ENCODE measurements around the gene MKI67.
"Not testable (repeated sequence)": the region's sequence is repeated elsewhere in the genome, so short reads cannot be mapped to it uniquely, and the experiment has no call there.

The MKI67 gene

GRCh38 chr10:128125944-128126764, at the start of gene MKI67:
Gene MKI67, minus strand, starts transcription at chr10:128126423. Its CDS starts 756 bp downstream, at chr10:128125667.
- DNase-seq (ENCODE audit: low read depth): peak; percentile 84

- DNase-seq (ENCODE audit: low read depth): no peak
These were observed 48.6 kb upstream of the MKI67 start for GRCh38 chr10:128174581-128175559.

- DNase-seq (ENCODE audit: low read depth): no peak
These were observed 47.2 kb upstream of the MKI67 start for GRCh38 chr10:128173386-128173785.

GRCh38 chr10:128172756-128173155, 46.5 kb upstream of the MKI67 start:
- DNase-seq (ENCODE audit: low read depth): no peak

GRCh38 chr10:128169811-128170379, 43.7 kb upstream of the MKI67 start:
- no peak for DNase-seq (ENCODE audit: low read depth)

- no peak for DNase-seq (ENCODE audit: low read depth)
These were observed 41.8 kb upstream of the MKI67 start for GRCh38 chr10:128167926-128168520.

- DNase-seq (ENCODE audit: low read depth): not testable (repeated sequence)
These were observed 40.9 kb upstream of the MKI67 start for GRCh38 chr10:128167123-128167522.

GRCh38 chr10:128166151-128166550, 39.9 kb upstream of the MKI67 start:
- no peak for DNase-seq (ENCODE audit: low read depth)

- DNase-seq (ENCODE audit: low read depth): no peak
These were observed 39.3 kb upstream of the MKI67 start for GRCh38 chr10:128165536-128165935.

- DNase-seq (ENCODE audit: low read depth): no peak
These were observed 37.5 kb upstream of the MKI67 start for GRCh38 chr10:128163701-128164100.

- DNase-seq (ENCODE audit: low read depth): no peak
These were observed 34.8 kb upstream of the MKI67 start for GRCh38 chr10:128161031-128161430.

- no peak for DNase-seq (ENCODE audit: low read depth)
These were observed 34.1 kb upstream of the MKI67 start for GRCh38 chr10:128160297-128160711.

- no peak for DNase-seq (ENCODE audit: low read depth)
These were observed 32.0 kb upstream of the MKI67 start for GRCh38 chr10:128158021-128158795.

GRCh38 chr10:128156999-128157755, 31.0 kb upstream of the MKI67 start:
- DNase-seq (ENCODE audit: low read depth): no peak

- no peak for DNase-seq (ENCODE audit: low read depth)
These were observed 26.7 kb upstream of the MKI67 start for GRCh38 chr10:128152741-128153580.

- no peak for DNase-seq (ENCODE audit: low read depth)
These were observed 24.8 kb upstream of the MKI67 start for GRCh38 chr10:128151031-128151430.

- DNase-seq (ENCODE audit: low read depth): no peak
These were observed 24.3 kb upstream of the MKI67 start for GRCh38 chr10:128150561-128150960.

- peak; percentile 64 for DNase-seq (ENCODE audit: low read depth)
These were observed 23.8 kb upstream of the MKI67 start for GRCh38 chr10:128150045-128150493.

GRCh38 chr10:128149267-128150014, 23.2 kb upstream of the MKI67 start:
- no peak for DNase-seq (ENCODE audit: low read depth)
